Hematopoietic multipotent progenitor cell (in vitro differentiated cells): ENCODE data around the gene DNAH8. TPM values are rescaled to one million over a fixed set of nuclear protein-coding genes. Genes with fewer than 3 reads are reported as not detected.

Experiments
- DNase-seq, 3 donors: peaks; one replicate each; pipeline ENCODE4 v3.0.0-alpha.2; 2011 to 2015; ENCODE audit warnings: low read depth in 2 of 3, low spot score in 2 of 3
- total RNA-seq: library from RNA; depleted of rRNA; stranded (reverse); fragments of >200 nt; gene quantifications from one replicate; pipeline ENCODE4 v1.2.3, GENCODE V29; 2012

The DNAH8 gene
- total RNA-seq, 1 donor = not detected

- no peak for DNase-seq
Observed at GRCh38 chr6:38701551-38701950, 13.6 kb upstream of the DNAH8 start.

- DNase-seq = peak; percentile 86 to 99 (median 98)
Observed at GRCh38 chr6:38702558-38703397, 12.3 kb upstream of the DNAH8 start, which contains the start of gene GLO1. Gene GLO1 (minus strand): TSS chr6:38703145. CDS start chr6:38703054, 91 bp downstream.

GRCh38 chr6:38703949-38704590, 11.0 kb upstream of the DNAH8 start:
- DNase-seq = no peak

DNA sequence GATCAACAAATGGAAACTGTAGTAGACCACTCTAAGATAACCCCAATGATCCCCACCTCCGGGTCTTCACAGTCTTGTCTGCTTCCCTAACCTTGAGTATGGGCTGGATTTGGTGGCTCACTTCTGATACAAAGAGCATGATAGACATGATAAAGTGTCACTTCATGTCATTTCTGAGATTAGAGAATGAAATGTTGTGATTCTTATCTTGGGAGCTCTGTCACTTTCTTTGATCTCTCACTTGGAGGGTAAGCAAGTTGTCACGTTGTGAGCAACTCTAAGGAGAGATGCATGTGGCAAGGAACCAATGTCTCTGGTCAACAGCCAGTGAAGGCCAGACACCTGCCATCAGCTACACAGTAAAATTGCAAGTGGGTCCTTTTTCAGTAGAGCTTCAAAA, 9.2 kb upstream of the DNAH8 start:
- no peak for DNase-seq

DNA sequence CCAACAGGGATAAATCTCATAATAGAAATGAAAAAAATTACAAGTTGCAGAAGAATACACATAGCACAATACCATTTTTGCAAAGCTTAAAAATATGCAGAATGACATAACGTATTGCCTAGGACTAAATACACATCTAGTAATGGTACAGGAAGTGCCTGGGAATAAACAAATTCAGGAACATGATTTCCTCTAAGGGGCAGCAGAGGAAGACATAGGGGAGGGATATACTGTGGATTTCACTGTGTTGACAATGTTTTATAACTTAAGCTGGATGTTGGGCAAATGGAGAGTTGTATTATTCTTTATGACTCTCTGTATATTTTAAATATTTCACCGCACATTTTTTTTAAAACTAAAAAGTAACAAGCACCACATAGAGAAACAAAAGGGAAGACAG, 6.6 kb upstream of the DNAH8 start:
- no peak for DNase-seq

DNA sequence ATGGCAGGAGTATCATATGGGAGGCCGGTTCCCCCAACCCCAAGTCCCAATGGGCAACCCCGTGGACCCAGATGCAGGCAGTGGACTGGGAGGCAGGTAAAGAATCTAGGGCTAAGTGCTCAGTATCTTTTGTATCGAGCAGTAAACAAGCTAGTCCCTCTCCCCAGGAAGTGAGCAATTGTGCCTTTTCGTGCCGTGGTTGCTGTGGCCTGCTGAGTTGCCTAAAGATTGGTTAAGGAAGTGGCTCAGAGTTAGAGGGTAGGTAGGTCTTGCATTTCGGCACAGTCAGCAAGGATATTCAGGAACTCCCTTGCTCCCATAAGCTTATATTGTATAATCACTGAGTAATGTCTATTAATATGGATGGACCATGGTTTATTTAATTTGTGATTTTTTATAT, 1.3 kb upstream of the DNAH8 start:
- DNase-seq = peak in 2 of 3 donors; percentile 40 to 48

GRCh38 chr6:38714239-38715015, 684 bp upstream of the DNAH8 start:
- peak in 2 of 3 donors; percentile 40 to 48 for DNase-seq

GRCh38 chr6:38716825-38717224, 1.7 kb downstream of the DNAH8 start:
- DNase-seq = no peak

- DNase-seq = no peak
Observed at GRCh38 chr6:38719358-38719757, 4.2 kb downstream of the DNAH8 start.

DNA sequence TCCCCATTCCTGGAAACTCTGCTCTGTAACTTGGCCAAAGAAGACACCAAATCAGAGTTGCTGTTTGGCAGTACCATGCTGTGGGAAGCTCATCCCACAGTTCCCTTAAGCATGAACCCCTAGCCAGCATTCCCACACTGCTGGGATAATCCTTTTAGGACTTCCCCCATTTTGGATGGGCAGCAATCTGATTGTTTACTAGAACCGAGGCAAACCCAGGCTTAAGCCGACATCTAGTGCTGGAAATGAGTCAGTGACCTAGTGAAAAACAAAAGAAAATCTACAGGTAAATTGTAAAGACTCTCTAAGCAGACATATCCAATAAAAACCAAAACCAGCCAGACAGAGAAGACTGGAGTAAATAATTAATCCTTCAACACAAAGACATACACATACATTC, 5.2 kb downstream of the DNAH8 start:
- no peak for DNase-seq

- DNase-seq = no peak
Observed at GRCh38 chr6:38722038-38722437, 6.9 kb downstream of the DNAH8 start.

GRCh38 chr6:38722727-38723334, 7.7 kb downstream of the DNAH8 start:
- no peak for DNase-seq

GRCh38 chr6:38723783-38724182, 8.7 kb downstream of the DNAH8 start:
- DNase-seq = no peak

GRCh38 chr6:38724343-38724742, 9.2 kb downstream of the DNAH8 start:
- DNase-seq = no peak

GRCh38 chr6:38725414-38726183, 10.5 kb downstream of the DNAH8 start:
- DNase-seq = no peak

DNA sequence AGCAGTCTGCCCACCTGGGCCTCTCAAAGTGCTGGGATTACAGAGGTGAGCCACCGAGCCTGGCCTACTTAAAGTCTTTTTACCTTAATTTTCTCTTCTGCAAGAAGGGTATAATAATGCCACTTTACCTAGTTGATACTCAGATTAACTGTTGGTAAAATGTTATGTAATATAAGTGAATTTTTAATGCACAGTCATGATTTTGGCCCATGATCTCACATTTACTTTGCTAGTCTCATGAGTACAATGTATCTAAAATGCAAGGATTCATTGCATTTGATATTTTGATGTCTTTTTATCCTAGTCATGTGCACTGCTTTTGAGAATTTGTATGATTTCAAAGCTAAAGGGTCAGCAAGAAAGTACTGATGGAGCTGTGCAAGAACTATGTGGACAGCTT, 13.1 kb downstream of the DNAH8 start:
- DNase-seq = no peak

DNA sequence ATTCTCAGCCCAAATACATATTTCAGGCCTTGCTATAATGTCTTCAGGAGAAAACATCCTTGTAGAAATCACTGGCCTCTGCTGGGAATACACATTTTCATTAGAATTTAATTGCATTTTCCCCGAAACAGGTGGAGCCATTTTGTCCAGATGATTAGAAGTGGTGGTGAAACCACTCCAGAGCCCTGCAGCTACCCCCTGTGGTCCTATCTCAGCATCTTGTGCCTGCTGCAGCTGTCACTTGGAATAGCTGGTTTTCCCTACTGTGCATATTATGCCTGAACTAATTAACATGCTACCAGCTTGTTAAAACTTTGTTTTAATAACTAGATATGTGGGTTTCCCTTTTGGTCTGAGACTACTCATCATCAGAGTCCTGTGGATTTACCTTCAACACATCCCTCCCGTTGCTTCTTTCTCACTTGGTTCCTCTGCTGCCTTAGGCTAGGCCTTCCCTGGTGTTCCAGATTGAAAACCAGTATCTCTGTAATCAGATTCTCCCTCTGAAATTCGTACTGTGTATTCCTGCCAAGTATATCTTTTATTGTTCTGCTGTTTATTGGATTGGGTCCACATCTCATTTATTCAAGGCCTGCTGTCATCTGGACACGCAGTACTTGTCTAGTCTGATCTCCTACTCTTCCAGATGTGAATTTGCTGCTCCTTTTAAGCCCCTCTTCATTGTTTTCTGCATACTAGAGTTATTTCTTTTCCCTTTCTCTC, 15.2 kb downstream of the DNAH8 start:
- DNase-seq = no peak

GRCh38 chr6:38736951-38737350, 21.8 kb downstream of the DNAH8 start:
- no peak for DNase-seq

- DNase-seq = no peak
Observed at GRCh38 chr6:38738261-38738660, 23.1 kb downstream of the DNAH8 start.
